CD4-positive, alpha-beta T cell (primary cell): ENCODE data around the gene TNIK. TPM values are rescaled to one million over a fixed set of nuclear protein-coding genes. Genes with fewer than 3 reads are reported as not detected.

ENCODE experiments used
- ATAC-seq: fragments of 200-7000 bp; cut with Tn5 transposase; one replicate; pipeline ENCODE4 v1.10.0; 2022; ENCODE audit warnings: mild to moderate bottlenecking; ENCODE audit not compliant: poor library complexity
- CTCF ChIA-PET: fragments of 350-600 bp; sonication (Branson Sonifier 250); formaldehyde crosslinking; loops from one replicate; lab custom pipeline; 2021; ENCODE audit warnings: antibody characterized with exemption, inconsistent platforms; lab: Charles Lee
- POLR2A ChIA-PET: fragments of 350-600 bp; sonication (Branson Sonifier 250); formaldehyde crosslinking; loops from one replicate; lab custom pipeline; 2021; ENCODE audit warnings: antibody characterized with exemption, inconsistent platforms; lab: Charles Lee
- DNase-seq, 14 experiments: peaks; one replicate each; pipeline ENCODE4 v3.0.0-alpha.2; 2013 to 2020; ENCODE audit warnings: mixed read lengths in 2 of 14
- H3K27ac ChIP-seq, 2 donors: one replicate each; pipeline versions ENCODE4 v1.5.1 to v1.7.0; 2013; ENCODE audit warnings: low read length in 2 of 2, low read depth in 1 of 2, mild to moderate bottlenecking in 1 of 2
- H3K27me3 ChIP-seq, 2 experiments: 1 replicate in 1 of 2; 2 replicates in 1 of 2; pipeline versions ENCODE4 v1.6.1 to v1.7.0; 2013; ENCODE audit warnings: low read length in 2 of 2, control low read depth in 1 of 2, mild to moderate bottlenecking in 1 of 2, moderate library complexity in 1 of 2; ENCODE audit not compliant: insufficient read depth in 2 of 2, control insufficient read depth in 1 of 2
- H3K36me3 ChIP-seq: one replicate; pipeline ENCODE4 v1.6.1; 2013; ENCODE audit warnings: low read length, control low read depth; ENCODE audit not compliant: insufficient read depth
- H3K4me1 ChIP-seq: one replicate; pipeline ENCODE4 v1.6.1; 2013; ENCODE audit warnings: low read length, control low read depth; ENCODE audit not compliant: insufficient read depth
- H3K4me3 ChIP-seq: one replicate; pipeline ENCODE4 v1.5.1; 2013; ENCODE audit warnings: mild to moderate bottlenecking, low read length, moderate library complexity
- H3K9me3 ChIP-seq, 2 experiments: 1 replicate in 1 of 2; 2 replicates in 1 of 2; pipeline versions ENCODE4 v1.6.1 to v1.7.0; 2013; ENCODE audit warnings: low read length in 2 of 2, mild to moderate bottlenecking in 2 of 2, control low read depth in 1 of 2, moderate library complexity in 1 of 2; ENCODE audit not compliant: control insufficient read depth in 1 of 2, insufficient read depth in 1 of 2
- H3K27ac Mint-ChIP-seq: one replicate; pipeline ENCODE4 v1.8.0; 2020; ENCODE audit warnings: mixed read lengths
- H3K27me3 Mint-ChIP-seq: one replicate; pipeline ENCODE4 v1.8.0; 2021; ENCODE audit warnings: mixed read lengths
- H3K36me3 Mint-ChIP-seq: one replicate; pipeline ENCODE4 v1.8.0; 2021; ENCODE audit warnings: low read depth, mixed read lengths
- H3K4me1 Mint-ChIP-seq: one replicate; pipeline ENCODE4 v1.8.0; 2021; ENCODE audit warnings: low read depth, mixed read lengths
- H3K4me3 Mint-ChIP-seq: one replicate; pipeline ENCODE4 v1.8.0; 2020; ENCODE audit warnings: mild to moderate bottlenecking, mixed read lengths
- H3K9me3 Mint-ChIP-seq: one replicate; pipeline ENCODE4 v1.8.0; 2020; ENCODE audit warnings: mixed read lengths
- intact Hi-C, 2 experiments: fragments of 100-400 bp; cut with DNase I in 1 of 2; cut with micrococcal nuclease in 1 of 2; formaldehyde crosslinking; loops; one replicate each; pipeline versions ENCODE4 v1.15.1 to v1.9.0; 2023 to 2025; cut with DNase I, micrococcal nuclease
- total RNA-seq, 174 experiments: library from RNA in 2 of 174; stranded (reverse) in 2 of 174; gene quantifications; one replicate each; pipeline ENCODE4 v1.2.3 and lab custom pipeline; 2021 to 2026
- TF ChIP-seq, protein P1 (sequence below): fragments of 200-600 bp; IDR thresholded peaks from one replicate; pipeline ENCODE4 v1.8.0; 2022; ENCODE audit warnings: antibody characterized with exemption, mild to moderate bottlenecking

Gene TNIK
- total RNA-seq, 2 experiments from 2014 or later = 71.0 to 78.3 TPM

DNA sequence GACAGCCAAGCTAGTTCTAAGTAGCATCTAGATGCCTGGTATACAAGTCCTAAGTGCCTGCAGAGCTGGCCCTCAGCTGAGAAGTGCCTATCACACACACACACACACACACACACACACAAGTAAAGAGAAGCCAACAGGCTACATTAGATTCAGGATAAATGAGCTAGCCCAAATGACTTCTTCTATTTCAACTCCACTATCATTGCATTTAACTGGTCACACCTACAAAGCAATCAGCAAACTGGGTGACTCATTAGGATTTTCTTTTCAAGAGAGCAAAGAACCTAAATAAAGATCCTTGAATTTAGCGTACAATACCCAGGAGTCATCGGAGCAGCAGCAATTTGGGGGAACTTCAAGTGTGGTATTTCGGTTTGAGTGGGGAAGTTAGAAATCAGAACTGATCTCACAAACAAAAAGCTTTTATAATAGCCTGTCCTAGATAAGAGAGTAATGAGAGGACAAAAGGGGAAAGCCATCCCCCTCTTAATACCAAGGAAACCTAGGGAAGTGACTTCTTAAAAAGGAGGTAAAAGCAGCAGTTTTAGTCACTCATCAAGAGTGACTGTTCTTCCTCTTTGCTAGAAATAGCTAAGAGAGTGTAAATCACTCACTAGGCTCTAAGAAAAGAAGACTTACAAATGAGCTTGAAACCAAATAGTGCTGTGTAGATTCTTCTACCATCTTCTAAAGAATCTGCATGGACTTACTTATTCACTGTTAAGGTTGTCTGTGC, 112.7 kb downstream of the TNIK start:
- Histone ChIP-seq H3K27ac (no peak overlapping the region), H3K27me3 (no peaks in the 10 kb centered on the region), H3K9me3 (no peaks in the 10 kb centered on the region), H3K36me3 (peaks cover 16% of the 10 kb centered on the region), H3K4me3 (no peak overlapping the region), H3K4me1 (peaks cover 5% of the 10 kb centered on the region)
- H3K9me3 Mint-ChIP-seq = peaks cover 3% of the 10 kb centered on the region
- intact Hi-C loops = no loop called here
- peaks cover 47% of the 10 kb centered on the region for H3K36me3 Mint-ChIP-seq
- TF ChIP-seq, protein P1, sequence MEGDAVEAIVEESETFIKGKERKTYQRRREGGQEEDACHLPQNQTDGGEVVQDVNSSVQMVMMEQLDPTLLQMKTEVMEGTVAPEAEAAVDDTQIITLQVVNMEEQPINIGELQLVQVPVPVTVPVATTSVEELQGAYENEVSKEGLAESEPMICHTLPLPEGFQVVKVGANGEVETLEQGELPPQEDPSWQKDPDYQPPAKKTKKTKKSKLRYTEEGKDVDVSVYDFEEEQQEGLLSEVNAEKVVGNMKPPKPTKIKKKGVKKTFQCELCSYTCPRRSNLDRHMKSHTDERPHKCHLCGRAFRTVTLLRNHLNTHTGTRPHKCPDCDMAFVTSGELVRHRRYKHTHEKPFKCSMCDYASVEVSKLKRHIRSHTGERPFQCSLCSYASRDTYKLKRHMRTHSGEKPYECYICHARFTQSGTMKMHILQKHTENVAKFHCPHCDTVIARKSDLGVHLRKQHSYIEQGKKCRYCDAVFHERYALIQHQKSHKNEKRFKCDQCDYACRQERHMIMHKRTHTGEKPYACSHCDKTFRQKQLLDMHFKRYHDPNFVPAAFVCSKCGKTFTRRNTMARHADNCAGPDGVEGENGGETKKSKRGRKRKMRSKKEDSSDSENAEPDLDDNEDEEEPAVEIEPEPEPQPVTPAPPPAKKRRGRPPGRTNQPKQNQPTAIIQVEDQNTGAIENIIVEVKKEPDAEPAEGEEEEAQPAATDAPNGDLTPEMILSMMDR = no peak
- no peaks in the 10 kb centered on the region for H3K27me3 Mint-ChIP-seq
- POLR2A ChIA-PET = interaction anchor here (1.6 kb wide), 1 partner anchor 113 kb away, joined by 4 read pairs; the partner anchor contains the start of gene TNIK
- H3K4me1 Mint-ChIP-seq = peaks cover 75% of the 10 kb centered on the region
- ATAC-seq (no peak), DNase-seq (peak in 2 of 14 experiments; percentile 23 to 36)
- CTCF ChIA-PET = interaction anchor here (1.0 kb wide), 1 partner anchor 73 kb away, joined by 3 read pairs; no protein-coding TSS in a partner anchor
- no peak overlapping the region for H3K4me3 Mint-ChIP-seq
- peak overlapping the region; percentile 35 for H3K27ac Mint-ChIP-seq

DNA sequence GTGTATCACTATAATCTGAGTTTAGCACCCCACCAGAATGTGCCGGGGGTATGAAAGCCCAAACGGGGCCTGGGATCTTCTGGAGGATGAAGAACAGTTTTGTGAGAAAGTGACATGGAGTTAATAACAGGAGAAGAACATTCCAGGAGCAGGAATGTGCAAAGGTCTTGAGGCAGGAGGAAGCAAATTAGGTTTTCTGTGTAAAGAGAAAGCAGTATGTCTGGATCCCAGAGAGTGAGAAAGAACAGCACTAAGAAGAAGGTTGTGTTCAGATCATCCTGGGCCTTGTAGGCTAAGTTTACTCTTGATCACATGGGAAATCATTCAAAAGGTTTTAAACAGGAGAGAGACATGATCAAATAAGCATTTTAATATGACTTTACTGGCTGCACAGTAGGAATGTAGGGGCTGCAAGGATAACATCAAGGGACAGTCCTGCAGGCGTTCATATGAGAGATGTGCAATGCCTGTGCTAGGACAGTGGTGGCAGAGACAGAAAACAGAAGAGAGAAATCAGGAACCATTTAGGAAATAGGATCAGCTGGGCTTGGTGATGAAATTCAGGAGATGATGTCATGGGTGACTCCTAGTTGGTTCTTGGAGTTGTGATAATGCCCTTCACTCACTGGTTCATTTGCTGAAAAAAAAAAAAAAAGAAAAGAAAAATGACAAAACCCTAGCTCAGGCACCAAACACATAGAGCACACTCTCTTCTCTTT, 113.5 kb downstream of the TNIK start:
- intact Hi-C loops = no loop called here
- H3K9me3 Mint-ChIP-seq = peaks cover 3% of the 10 kb centered on the region

GRCh38 chr3:171346019-171346418, 114.2 kb downstream of the TNIK start:
- H3K27ac ChIP-seq = no peak overlapping the region
- no peaks in the 10 kb centered on the region for H3K4me1 ChIP-seq
- no peak for ATAC-seq
- Mint-ChIP-seq H3K27me3 (no peaks in the 10 kb centered on the region), H3K9me3 (peaks cover 3% of the 10 kb centered on the region), H3K4me3 (no peak overlapping the region), H3K27ac (no peak overlapping the region), H3K36me3 (peaks cover 51% of the 10 kb centered on the region), H3K4me1 (peaks cover 64% of the 10 kb centered on the region)
- H3K36me3 ChIP-seq = peaks cover 16% of the 10 kb centered on the region
- H3K27me3 ChIP-seq = no peaks in the 10 kb centered on the region
- ChIA-PET CTCF (no interaction called here), POLR2A (no interaction called here)
- H3K9me3 ChIP-seq = no peaks in the 10 kb centered on the region
- intact Hi-C loops = no loop called here
- no peak for DNase-seq
- TF ChIP-seq, protein P1 = no peak
- H3K4me3 ChIP-seq = no peak overlapping the region

More for the DNA sequence above, 113.5 kb downstream of the TNIK start:
- Mint-ChIP-seq H3K27me3 (no peaks in the 10 kb centered on the region), H3K4me3 (no peak overlapping the region), H3K36me3 (peaks cover 51% of the 10 kb centered on the region), H3K4me1 (peaks cover 68% of the 10 kb centered on the region), H3K27ac (no peak overlapping the region)
- Histone ChIP-seq H3K4me3 (no peak overlapping the region), H3K27me3 (no peaks in the 10 kb centered on the region), H3K4me1 (peaks cover 2% of the 10 kb centered on the region), H3K27ac (no peak overlapping the region), H3K36me3 (peaks cover 16% of the 10 kb centered on the region), H3K9me3 (no peaks in the 10 kb centered on the region)
- ChIA-PET CTCF (interaction anchor here (1.0 kb wide), 1 partner anchor 73 kb away, joined by 3 read pairs; no protein-coding TSS in a partner anchor), POLR2A (interaction anchor here (1.6 kb wide), 1 partner anchor 113 kb away, joined by 4 read pairs; the partner anchor contains the start of gene TNIK)
- DNase-seq (peak in 3 of 14 experiments; percentile 5 to 61 (median 51)), ATAC-seq (no peak)
- TF ChIP-seq, protein P1 = no peak
